HG03159 (cell line): Measurements from ENCODE around the gene CENPX.

ENCODE experiments used
- ATAC-seq: cut with Tn5 transposase; IDR thresholded peaks from one replicate; pipeline ENCODE4 v1.9.1; 2021; ENCODE audit warnings: mild to moderate bottlenecking, moderate library complexity; ENCODE audit not compliant: unreplicated experiment

CENPX gene

DNA sequence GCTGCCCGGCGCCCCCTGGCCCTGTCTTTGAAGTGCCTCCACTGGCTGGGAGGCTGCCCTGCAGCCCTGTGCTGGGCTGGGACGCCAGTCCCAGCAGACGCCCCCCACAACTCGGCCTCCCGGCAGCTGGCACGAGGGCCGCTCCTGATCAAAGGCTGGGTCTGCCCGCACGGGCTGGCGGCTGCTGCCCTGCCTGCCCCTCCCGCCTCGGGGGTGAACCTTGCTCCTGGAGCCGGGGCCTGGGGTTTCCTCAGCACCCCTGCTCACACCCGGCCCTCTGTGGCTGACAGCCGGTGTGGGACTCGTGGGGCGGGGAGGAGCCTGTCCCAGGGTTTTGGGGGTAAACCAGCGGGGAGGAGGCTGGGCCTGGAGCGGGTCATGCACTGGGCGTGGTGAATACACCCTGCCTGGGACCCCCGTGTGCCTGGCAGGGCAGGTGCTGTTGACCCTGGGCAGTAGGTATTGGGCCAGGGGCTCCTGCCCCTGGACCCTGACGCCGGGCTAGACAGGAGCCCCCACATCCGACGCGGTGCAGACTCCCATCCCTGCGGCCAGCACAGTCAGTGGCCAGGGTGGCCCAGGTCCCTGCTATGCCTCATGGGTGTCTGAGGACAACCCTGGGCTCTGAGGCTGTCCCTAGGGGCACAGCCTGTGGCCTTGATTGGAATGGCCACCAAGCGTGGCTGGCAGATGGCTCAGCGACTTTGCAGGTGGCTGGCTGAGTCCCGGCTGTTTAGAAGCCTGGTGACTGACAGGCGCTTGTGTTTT is 21.7 kb downstream of the CENPX start:
- no peak for ATAC-seq

DNA sequence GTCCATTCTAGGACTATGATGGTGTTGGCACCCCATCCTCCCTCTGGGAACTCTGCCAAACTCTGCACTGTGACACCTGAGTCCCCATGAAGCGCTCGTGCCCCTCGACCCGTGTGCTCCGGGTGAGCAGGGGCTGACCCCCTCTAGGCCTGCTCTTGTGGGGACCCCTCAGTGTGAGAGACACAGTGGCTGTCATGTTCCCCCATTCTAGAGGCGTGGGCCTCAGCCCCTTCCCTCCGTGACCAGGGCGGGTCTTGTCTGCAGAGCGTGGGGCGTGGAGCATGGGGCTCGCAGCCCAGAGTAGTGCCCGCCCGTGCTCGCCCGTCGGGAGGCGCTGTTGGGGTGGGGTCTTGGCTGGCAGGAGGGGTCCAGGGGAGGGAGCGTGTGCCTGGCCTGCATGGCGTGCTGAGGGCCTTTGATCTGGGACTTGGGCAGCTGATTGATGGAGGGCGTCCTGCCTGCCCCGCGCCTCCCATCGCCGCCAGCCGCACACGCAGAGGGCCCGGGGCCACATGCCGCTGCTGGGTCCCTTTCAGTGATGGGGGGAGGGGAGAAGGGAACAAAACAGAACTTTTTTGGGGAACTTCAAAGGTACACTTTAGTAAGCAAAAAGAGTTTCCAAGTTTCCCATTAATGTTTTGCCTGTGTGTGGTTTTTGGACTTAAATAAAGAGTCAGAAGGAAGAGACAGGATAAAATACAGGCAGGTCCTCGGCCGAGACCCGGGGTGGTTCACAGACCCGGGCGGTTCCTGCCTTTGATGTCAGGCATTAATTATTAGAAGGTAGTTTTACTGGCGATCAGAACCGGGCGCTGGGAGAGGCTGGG is 22.5 kb downstream of the CENPX start:
- no peak for ATAC-seq

DNA sequence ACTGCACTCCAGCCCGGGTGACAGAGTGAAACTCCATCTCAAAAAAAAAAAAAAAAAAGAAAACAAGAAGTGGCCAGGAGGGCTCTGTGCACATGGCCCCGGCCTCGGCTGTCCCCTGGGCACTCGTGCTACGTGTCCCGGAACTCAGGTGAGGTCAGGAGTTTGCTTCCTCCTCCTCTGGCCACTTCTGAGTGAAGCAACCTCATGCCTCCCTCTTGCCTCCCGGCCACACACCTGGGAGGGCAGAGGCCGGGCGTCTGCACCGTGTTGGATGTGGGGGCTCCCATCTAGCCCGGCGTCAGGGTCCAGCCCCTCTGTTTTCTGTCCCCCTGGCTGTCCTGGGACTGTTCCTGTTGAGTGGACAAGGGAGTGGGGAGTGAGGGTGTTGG is 23.1 kb downstream of the CENPX start:
- no peak for ATAC-seq

DNA sequence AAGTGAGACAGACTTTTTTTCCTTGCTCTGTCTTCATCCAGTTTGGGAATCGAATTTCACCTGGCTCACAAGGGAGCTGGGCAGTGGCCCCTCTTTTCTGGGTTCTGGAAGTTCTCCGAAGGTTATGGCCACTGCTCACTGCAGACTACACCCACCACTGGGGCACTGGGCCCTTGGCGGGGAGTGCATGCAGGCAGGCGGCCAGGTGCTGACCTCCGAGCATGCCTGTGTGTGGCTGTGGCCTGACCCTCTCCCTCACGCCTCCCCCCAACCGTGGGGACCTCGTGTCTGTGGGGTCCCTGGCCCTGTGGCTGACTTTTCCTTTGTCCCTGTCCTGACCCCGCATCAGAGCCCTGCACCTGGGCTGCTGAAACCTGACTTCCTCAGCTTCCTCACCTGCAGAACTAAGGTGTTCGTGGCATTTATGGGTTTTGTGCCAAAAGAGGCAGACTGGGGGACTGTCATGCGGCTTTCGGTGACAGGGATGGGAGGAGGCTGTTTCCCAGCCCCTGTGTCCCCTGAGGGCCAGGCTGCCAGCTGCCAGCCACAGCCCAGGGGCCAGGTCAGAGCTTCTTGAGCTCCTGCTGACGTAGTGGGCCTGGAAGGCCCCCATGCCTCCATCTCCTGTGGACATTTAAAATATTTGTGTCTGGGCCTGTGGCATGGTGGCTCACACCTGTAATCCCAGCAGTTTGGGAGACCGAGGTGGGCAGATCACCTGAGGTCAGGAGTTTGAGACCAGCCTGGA is 23.8 kb downstream of the CENPX start:
- ATAC-seq = no peak

DNA sequence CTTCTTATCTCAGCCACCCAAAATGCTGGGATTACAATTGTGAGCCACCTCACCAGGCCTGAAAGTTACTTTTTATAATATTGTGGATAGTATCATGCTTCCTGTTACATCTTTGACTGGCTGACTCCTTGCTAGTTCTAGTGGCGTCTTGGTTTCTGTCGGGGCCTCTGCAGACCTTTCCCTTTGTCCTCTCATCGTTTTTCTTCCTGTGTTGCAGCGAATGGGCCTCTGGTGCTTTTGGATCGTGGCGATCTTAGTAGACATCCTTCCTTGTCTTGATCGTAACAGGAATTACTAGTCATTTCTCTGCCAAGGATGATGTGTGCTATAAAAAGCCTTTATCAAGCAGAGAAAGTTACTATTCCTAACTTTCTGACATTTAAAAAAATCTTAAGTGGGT is 24.5 kb downstream of the CENPX start:
- ATAC-seq = no peak

DNA sequence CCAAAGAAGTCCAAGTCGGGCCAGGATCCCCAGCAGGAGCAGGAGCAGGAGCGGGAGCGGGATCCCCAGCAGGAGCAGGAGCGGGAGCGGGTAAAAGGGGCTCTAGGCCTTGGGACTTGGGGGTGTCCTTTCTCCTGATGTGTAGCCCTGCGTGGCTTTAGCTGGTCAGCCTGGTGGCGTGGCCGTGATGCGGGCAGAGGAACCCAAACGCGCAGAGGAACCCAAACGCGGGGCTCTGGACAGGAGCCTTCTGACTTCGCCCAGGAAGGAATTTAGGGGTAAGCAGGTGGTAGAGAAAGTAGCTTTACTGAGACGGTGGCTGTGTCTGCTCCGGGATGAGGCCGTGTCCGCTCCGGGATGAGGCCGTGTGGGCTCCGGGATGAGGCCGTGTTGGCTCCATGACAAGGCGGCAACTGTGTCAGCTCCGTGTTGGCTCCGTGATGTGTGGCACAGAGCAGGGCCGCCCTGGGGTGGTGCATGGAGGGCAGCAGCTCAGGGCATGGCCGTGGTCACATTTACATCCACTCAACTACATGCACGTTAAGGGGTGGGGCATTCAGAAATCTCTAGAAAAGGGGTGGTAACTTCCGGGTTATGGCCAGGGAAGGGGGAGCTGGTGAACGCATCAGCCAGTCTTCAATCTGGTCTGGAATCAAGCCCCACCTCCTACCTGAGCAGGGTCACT is 25.8 kb downstream of the CENPX start:
- no peak for ATAC-seq

DNA sequence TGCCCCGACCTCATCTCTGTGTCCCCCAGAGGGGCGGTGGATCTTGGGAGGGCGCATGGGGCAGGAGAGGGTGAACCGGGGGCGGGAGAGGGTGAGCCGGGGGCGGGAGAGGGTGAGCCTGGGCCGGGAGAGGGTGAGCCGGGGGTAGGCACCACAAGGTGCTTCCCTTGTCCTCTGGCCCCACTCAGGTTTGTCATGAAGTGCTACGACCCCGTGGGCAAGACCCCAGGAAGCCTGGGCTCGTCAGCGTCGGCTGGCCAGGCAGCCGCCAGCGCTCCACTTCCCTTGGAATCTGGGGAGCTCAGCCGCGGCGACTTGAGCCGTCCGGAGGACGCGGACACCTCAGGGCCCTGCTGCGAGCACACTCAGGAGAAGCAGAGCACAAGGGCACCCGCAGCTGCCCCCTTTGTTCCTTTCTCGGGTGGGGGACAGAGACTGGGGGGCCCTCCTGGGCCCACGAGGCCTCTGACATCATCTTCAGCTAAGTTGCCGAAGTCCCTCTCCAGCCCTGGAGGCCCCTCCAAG is 26.4 kb downstream of the CENPX start:
- no peak for ATAC-seq

DNA sequence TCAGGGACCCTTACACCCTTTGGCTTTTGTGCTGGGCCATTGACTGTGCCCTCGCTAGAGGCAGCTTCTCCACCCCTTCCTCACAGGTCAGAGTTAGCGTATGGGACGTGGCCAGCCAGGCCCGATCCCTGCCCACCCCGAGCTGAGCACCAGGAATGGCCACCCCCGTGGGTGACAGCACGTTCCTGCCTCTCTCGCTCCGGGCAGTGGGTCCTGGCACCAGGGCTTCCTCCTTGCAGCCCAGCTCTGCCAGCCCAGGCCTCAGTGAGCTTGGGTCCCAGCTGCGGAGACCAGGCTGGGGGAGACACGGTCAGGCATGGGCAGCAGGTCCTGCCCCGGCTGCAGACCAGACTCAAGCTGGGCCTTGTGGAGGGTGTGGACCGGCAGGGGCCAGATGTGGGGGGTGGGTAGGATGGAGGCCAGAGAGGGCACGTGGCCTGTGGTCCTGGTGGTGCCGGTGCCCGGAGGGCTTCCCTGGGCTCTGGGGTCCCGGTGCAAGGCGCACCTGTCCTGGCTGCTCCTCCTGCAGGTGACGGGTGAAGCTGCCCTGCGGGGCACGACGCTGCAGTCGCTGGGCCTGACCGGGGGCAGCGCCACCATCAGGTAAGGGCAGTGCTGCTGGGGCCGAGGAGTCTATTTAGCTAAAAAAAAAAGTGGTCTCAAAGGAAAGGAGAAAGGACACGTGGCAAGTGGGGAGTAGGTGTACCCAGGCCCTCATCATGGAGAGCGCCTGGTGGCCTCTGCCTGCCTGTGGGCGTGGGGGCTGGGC is 27.0 kb downstream of the CENPX start:
- no peak for ATAC-seq

DNA sequence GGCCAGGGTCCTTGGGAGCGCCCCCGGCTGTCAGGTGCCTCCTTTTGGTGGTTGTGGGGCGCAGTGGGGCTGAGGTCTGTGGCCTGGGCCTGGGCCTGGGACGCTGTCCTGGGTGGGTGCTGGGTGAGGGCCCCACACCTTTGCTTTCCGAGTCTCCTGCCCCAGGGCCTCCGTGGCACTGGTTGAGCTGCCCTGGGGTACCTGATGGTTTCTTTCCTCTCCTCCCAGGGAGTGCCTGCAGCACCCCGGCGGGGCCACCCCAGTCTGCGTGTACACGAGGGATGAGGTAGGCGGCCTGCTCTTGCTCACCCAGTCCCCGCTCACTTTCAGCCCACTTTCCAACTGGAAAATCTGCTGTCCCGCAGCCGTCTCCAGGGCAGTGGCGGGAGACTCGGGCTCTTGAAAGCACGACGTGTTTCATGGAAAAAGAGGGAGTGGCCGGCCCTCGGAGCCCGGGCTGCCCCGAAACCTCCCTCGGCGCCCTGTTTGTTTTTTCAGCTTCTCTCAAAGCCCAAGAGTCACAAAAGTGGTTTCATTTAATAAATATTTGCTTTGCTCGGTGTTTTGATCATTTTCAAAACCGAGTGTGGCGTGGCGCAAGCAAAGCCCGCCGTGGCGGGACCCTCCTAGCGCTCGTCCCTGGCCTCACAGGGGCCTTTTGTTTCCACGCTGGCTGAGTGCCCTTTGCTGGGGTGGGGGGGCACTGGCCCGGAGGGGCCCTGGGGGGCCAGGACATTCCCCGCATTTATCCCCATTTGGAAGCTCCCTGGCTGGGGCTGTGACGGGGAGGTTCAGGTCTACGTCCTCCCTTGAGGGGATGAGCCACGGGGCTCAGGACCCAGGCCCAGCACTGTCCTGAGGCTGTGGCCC is 27.9 kb downstream of the CENPX start:
- ATAC-seq = no peak

DNA sequence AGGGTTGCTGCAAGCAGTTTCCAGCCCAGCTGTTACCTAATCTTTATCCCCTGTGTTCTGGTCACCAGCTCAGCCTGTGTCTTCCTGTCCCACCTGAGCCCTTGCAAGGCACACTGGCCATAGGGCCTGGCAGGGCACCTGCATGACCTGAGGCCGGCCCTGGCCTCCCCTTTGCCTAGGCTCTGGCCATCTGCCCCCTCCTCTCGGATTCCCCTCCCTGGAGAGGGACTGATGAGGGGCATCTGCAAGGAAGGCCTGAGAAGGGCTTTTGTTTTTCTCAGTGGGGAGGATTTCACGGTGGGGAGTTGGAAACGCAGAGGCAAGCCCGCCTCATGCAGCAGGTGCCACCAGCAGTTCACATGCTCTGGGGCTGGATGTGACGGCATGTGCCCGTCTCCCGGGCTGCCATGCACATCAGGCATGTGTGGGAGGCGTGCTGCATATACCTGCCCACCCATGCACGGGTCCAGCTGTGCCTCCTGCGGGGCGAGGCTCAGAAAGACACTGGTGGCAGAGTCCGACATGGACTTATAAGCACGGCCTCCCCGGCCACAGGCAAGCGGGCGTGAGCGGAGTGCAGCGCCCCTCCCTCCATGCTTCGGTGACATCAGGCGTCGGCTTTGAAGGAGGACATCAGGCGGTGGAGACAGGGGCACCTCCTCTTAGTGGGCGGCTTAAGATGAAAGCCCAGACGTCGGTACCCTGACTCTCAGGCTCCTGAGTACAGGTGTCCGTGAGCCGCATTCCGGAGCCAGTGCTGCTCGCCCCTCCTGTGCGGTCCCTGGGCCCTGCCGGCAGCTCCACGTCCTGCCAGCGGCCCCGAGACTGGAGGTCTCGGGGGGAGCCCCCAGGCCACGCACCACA is 28.7 kb downstream of the CENPX start:
- ATAC-seq = no peak

DNA sequence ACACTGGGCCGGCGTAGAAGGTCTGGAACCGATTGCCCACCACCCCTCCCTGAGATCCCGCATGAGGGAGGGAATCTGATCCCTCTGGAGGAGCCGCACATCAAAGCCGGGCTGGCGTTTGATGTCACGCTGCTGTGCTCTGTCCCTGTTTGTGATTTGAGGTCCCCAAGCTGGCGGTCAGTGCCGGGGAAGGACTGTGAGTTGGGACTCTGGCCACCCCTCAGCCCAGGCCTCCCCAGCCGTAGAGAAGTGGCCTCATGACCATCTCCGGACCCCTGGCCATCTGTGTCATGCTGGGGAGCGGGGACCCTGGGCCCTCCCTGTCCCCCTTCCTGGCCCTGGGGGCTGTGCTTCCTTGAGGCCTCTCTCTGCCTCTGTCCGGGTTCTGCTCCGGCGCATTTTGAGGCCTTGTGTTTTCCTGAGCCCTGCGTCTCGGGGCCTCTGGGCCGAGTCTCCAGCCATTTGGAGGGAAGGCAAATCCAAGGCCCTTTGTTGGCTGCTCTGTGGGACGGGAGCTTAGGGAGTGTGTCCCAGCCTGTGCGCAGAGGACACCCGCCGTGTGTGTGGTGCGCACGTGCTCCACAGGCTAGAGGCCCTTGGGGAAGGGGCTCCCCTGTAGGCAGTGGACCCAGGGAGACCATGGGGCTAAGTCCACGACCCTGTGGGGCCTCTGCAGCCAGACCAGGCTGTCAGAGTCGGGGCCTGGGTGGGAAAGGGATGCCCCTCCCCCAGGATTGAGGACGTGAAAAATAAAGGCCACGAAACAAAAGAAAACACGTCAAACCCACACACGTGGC is 30.2 kb downstream of the CENPX start:
- ATAC-seq = no peak

DNA sequence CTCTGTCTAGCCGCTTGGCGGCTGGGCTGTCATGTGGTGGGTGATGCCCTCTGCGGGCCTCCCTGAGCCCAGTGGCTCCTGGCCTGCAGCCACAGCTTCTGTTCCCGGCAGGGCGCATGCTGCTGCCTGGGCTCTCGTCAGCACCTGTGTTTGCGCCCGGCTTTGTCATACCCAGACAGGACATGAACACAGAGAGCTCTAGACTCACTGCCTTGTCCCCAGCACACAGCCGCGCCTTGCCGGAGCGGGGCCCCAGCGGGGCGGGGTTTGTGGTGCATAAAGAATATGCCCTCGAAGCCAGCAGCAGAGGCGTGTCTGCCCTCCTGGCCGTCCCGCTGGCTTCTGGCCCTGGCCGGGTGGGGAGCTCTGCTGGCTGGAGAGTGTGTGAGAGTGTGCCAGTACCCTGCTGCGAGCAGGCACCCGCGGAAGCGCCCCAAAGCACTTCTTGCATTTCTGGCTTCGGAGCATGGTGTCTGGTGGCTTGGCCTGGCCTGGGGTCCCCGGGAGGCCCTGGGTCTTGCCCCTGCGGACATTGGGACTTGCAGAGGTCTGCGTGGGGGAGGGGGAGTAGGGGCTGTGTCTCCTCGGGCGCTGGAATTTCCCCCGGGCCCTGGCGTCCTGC is 30.9 kb downstream of the CENPX start:
- no peak for ATAC-seq

DNA sequence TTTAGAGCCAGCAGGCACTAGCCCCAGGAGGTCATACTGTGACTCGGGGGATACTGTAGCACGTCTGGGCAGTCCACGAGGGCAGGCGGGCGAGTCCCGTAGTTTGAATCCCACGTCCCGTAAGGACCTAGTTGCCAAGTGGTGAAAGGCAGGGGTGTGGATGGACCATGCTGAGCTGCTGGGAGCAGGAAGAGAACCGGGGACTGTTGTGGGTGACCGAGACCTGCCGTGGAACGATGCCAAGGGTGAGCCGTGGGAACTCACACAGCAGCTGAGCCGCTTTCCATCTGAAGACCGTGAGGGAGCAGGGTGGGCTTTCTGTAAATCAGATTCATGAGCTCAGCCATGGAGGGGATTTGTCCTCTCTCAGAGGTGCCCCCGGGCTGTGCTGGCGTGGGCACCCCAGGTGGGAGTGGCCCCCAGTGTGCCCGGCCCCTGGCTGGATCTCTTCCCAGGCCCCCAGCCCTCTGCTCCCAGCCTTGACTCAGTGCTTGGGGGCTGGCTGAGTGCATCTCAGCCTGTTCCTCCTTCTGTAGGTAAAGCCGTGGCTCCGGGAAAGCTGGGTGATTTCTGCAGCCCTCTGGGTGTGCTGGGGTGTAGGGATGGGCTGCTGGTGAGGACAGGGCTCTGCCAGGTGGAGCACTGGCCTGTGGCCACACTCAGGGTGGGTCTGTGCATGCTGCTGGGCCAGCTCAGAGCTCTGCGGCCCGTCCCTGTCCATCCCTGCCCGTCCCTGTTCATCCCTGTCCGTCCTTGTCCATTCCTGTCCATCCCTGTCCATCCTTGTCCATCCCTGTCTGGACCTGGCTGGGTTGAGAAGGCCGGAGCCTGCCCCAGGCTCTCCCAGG is 31.6 kb downstream of the CENPX start:
- ATAC-seq = no peak

DNA sequence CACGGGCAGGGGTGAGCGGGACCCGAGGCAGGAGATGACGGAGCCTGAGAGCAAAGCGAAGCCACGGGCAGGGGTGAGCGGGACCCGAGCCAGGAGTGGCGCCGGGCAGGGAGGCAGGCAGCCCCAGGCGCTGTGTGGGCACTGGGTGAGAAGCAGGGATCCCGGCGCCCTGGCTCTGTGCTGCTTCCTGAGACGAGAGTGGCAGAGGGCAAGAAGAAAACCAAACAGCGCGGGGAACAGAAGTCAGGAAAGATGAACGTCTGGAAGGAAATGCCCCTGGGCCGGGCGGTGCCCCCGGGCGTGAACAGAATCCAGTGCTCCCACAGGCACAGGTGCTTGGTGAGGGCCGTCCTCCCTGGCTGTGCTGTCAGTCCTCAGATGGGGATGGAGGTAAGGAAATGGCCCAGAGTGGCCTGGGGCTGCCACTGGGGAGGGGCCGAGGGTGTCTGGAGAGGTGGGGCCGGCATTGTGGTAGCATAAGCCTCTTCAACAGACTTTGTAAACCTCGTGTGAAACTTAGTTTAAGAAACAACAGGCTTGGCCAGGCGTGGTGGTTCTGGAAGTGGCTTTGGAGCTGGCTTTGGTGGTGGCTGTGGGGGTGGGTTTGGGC is 35.4 kb downstream of the CENPX start:
- ATAC-seq = no peak

DNA sequence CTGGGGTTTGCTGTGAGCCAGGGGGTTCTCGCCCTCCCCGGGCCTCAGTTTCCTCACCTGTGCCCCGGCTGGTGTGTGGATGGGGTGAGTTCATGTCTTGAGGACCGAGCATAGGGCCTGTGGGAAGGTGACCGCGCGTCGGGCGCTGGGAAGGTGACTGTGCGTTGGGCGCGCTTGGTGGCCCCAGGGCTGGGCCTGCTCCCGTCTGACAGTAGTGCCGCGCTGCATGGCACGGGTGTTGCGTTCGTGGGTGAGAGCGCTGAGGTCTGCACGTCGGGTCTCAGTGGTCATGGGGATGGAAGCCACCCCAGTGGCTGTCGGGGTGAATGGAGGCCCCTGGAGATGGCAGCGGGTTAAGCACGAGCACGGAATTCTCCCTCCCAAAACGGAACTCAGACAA is 36.1 kb downstream of the CENPX start:
- ATAC-seq = no peak
